HG03095 (cell line): ENCODE data around the gene KLHL3.

Experiments used
- ATAC-seq: cut with Tn5 transposase; IDR thresholded peaks from one replicate; pipeline ENCODE4 v1.9.1; 2021; ENCODE audit warnings: moderate library complexity; ENCODE audit not compliant: unreplicated experiment

The KLHL3 gene

GRCh38 chr5:137615171-137615775 lies 120.6 kb downstream of the KLHL3 start:
- ATAC-seq = no peak

DNA sequence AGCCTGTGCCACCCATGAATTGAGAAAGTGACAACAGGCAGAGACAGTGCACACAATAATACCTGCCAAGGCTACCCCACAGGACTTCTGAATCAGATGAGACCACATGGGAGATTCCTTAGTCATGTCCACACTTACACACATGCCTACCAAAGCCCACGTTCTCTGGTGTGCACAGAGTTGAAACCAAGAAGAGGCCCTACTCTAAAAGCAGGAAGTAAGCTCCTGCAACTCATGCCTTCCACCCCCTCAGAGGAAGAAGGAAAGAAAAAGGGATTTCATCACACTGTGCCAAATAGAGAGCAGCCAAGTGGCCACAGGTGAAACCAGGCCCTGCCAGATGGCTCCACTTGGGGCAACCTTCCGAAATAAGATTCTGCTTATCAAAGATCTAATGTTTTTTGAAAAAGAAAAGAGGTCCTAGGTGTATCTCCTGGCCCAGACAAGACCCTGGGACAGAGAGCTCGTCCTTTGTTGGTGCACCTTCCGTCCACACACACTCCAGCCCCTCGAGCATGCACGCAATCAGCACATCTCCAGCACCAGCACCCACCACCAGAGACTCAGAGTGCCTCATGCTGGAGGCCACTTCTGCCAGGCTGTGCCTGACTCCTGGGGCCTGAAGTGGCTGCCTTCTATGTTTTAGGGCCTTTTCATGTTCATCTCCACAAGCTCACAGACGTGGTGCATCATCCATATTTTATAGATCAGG lies 122.2 kb downstream of the KLHL3 start:
- ATAC-seq = no peak

- ATAC-seq = no peak
Observed at GRCh38 chr5:137612576-137612975, 123.3 kb downstream of the KLHL3 start.

GRCh38 chr5:137611794-137612435 lies 124.0 kb downstream of the KLHL3 start:
- ATAC-seq = no peak

DNA sequence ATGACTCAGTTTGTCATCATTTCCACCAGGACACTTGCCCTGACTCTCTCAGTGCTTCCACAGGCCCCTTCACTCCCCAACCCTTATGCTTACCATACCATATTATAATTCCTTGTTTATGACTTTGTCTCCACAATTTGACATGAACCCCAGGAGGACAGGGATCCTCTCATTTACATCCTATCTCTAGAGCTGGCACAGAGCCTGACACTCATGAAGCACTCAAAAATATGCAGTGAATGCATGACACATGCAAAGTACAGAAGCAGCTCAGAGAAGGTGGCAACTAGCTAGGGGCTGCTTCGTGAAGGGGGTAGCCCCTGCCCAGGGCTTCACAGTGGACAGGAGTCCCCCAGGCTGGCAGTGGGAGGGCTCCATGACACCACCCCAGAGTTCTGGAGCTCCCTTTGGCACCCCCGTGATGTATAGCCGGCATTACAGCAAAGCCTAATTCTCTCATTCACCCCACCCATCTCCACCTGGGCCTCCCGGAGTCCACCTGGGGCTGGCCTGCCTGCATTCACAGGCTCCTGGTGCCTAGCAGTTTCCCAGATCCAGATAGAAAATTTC lies 124.8 kb downstream of the KLHL3 start:
- no peak for ATAC-seq

GRCh38 chr5:137610598-137610997 lies 125.3 kb downstream of the KLHL3 start:
- no peak for ATAC-seq

DNA sequence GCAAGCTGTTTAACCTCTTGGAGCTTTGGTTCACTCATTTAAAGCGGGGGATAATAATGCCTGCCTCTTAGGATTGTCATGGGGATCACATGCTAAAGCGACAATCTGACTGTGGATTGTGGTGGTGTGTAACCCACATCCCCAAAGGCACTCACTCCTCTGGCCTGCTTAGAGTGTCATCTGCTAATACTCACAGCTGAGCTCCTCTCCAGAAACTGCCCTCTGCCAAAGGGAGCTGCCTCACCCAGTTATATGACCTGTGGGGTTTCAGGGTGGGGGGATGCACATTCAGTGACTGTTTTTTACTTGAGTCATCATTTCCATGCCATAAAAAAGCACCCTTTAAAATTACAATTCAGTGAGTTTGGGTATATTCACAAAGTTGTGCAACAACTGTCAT lies 126.8 kb downstream of the KLHL3 start:
- ATAC-seq = no peak

DNA sequence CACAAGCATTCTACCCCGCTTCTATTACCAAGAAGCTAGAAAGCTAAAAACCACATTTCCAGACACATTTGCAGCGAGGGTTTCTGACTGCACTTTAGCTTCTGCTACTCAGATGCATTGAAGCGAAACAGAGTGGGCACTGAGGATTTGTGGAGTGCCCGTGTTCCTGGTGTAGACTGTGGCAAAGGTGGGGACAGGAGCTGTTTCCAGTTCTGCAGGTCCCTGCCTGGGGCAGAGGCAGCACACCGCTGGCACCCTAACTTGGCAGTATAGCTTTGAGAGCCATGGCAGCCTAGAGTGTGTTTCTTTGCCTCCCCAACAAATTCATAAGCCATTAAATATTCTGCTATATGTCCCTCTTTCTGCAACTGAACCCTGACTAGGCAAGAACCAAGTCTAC lies 128.1 kb downstream of the KLHL3 start:
- no peak for ATAC-seq

- no peak for ATAC-seq
Observed at GRCh38 chr5:137606401-137606800, 129.5 kb downstream of the KLHL3 start.

GRCh38 chr5:137605411-137605810 lies 130.5 kb downstream of the KLHL3 start:
- no peak for ATAC-seq

DNA sequence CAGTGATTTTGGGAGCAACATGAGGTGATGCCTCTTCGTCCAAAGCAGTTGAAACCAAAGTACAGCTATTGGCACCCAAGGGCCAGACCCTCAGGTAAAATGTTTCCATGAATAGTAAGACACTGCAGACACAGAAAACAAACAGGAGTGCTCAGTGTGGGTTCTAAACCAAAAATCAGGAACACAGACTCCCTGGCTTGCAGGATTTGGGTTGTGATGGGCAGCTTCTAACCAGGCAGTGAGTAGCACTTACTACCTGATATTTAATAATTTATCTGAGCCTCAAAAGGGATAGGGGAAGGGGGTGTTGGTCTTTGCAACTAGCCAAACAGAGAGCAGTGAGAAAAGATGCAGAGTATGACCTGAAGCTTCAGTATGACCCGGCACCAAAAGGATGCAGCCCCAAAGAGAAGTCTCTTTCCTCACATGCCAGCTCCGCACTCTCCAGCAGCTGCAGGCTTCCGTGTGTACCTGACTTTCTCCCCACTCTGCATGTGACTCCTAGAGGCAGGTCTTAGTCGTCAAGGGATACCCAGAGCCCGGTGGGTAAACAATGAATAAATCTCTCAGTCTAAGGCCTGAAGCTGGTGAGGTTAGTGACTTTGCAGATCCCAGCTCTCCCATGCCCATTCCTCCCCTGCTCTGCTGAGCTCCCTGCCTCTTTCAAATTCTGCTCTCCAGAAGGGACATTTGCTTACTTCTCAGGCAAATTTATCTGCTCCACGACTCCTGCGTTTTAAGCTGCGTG lies 131.4 kb downstream of the KLHL3 start:
- ATAC-seq = no peak

DNA sequence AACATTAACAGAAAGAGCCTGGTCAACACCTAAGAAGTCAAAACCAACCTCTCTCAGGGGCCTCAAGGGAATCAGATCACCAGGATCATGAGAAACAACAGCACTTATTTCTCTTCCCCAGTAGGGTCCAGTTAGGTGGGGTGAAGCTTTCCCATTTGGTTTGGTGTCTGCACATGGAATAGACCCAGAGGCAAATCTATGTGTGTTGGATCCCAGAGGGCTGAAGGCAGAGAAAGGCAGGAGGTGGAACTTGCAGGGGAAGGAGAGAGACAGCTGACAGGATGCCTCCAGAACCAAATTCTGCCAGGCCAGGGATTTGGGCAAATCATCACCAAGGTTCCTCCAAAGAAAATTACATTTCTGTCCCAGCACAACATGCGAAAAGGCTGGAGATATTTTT lies 132.0 kb downstream of the KLHL3 start:
- ATAC-seq = no peak

DNA sequence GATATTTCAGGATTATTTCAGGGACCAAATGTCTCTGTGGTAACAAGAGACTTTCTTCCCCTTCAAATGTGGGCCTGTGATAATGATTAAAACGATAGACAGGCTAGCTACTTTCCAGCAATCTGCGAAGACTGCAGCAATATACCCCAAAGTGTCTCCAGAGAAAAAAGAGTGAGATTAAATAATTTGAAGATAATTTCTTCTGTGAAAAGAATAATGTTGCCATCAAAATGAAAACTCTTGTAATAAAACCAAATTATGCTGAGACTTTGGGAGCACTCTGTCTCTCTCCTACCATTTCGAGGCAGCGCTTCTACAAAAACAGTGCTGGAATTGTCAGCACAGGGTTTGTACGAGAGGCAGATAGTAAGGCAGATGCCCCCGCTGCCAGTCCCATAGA lies 132.5 kb downstream of the KLHL3 start:
- no peak for ATAC-seq

DNA sequence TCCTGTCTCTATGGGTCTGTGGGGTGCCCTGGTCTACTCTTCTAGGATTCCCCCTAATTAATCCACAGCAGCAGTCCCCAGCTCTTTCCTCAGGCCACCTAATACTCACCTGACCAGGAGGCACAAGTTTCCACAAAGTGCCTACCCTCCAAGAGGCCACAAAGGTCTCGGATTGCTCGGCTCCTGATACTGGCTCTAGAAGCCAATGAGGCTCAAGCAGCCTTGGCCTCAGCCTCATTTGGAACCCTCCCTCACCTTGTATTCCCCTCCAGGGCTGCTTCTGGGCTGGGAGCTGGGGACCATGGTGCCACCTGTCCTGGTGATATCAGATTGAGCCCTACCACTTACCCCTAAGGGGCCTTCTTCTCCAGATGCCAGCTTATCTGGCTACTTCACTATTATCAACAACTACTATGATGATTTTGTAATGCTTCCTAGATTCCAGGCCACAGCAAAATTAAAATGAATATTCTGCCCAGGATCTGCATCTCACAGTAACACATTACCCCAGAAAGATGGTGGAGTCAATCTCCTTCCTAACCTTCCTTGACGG lies 133.1 kb downstream of the KLHL3 start:
- ATAC-seq = no peak

DNA sequence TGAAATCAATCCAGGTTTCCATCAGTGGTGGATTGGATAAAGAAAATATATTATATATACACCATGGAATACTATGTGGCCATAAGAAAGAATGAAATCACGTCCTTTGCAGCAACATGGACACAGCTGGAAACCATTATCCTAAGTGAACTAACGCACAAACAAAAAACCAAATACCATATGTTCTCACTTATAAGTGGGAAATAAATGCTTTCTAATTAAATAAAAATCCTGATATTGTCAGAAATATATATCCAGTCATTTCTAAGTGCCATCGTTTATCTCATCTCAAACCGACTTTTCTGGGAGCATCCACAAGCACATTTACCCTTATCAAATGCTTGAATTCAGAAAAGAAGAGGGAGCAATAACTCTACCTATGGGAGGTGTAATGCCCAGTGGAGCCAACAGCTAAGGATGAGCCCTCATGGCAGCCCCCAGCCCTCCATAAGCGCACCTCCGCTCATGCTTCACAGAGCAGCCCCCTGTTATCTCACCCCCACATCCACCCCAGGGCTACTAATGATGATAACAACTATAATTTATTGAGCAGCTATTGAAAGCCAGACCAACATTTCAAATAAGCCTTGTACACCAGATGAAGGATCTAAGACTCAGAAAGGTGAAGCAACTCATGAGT lies 135.0 kb downstream of the KLHL3 start:
- ATAC-seq = no peak

DNA sequence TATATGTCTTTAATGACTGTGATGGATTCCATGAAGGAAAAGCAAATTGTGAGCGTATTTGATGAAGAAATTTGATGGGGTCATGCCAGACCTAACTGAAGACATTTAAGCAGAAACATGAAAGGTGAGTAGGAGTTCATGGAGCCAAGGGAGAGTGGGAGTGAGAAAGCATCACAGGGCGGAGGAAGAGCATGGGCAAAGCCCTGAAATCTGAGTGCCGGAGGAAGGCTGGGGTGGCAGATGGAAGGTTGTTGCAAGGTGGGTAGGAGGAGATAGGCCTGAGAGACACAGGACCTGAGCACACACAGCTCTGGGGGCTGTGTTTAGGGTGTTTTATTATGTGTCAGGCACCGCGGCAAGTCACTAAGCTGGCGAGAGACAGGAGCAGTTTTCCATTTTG lies 136.4 kb downstream of the KLHL3 start:
- no peak for ATAC-seq

- no peak for ATAC-seq
Observed at GRCh38 chr5:137598399-137598798, 137.5 kb downstream of the KLHL3 start.

DNA sequence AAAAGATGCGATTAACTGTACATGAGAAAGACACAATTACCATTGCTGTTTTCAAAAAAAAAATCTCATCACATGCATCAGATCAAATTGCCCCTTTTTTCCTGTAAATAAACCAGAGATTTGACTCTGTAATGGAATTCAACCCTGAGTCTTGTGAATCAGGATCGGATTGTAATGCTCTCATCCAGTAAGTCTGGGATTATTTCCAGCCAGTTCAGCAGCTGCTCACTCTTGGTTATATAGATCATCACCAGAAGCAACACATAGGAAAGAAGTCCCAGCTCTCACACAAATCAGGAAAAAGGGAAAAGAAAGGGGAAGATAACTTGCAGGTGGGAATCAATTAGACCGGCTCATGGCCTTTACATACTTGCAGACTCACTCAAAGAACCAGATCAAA lies 138.9 kb downstream of the KLHL3 start:
- no peak for ATAC-seq

GRCh38 chr5:137595396-137596079 lies 140.4 kb downstream of the KLHL3 start:
- ATAC-seq = no peak

GRCh38 chr5:137594717-137595116 lies 141.2 kb downstream of the KLHL3 start:
- no peak for ATAC-seq
